Measurements from ENCODE around the gene CTU2.

CTU2 gene

GRCh38 chr16:88687254-88687576 lies 19.1 kb upstream of the CTU2 start:
- Histone ChIP-seq H3K9me2 (ENCODE audit: low read depth, low read length) (no peaks in the 10 kb centered on the region), H3K4me1 (ENCODE audit: insufficient read depth, low read length, severe bottlenecking) (peaks cover 19% of the 10 kb centered on the region), H3K36me3 (ENCODE audit: insufficient read depth, low read length) (no peaks in the 10 kb centered on the region), H3K9me3 (ENCODE audit: low read length) (no peaks in the 10 kb centered on the region), H3F3A (ENCODE audit: insufficient read depth, low read length) (0 out of 2 replicates have a peak, but pooled peaks cover 3% of the 10 kb centered on the region), H3K27ac (ENCODE audit: low read depth, low read length, poor library complexity, severe bottlenecking) (no peak overlapping the region), H4K20me1 (ENCODE audit: insufficient read depth, low read length) (no peaks in the 10 kb centered on the region), H3K79me2 (ENCODE audit: insufficient read depth, low read length) (no peaks in the 10 kb centered on the region), H3K4me2 (ENCODE audit: low read length) (no peak overlapping the region), H3K4me3 (ENCODE audit: low read depth, low read length, poor library complexity, severe bottlenecking) (no peak overlapping the region), H3K27me3 (ENCODE audit: insufficient read depth, low read length) (peaks cover 12% of the 10 kb centered on the region; the same call in 1 of the 2 replicates), H3K9ac (ENCODE audit: low read length) (no peak overlapping the region), H2AFZ (ENCODE audit: low read length) (no peak overlapping the region)
- TF ChIP-seq EZH2 (IDR thresholded peaks at IDR 0.05; ENCODE audit: borderline replicate concordance, low read length), result no peak
- TF ChIP-seq CTCF (IDR thresholded peaks at IDR 0.05; ENCODE audit: low read length), result no peak

- Histone ChIP-seq H3K36me3 (ENCODE audit: insufficient read depth, low read length) (no peaks in the 10 kb centered on the region), H3F3A (ENCODE audit: insufficient read depth, low read length) (no peaks in the 10 kb centered on the region), H3K9ac (ENCODE audit: low read length) (no peak overlapping the region), H2AFZ (ENCODE audit: low read length) (no peak overlapping the region), H3K4me3 (ENCODE audit: low read depth, low read length, poor library complexity, severe bottlenecking) (no peak overlapping the region), H4K20me1 (ENCODE audit: insufficient read depth, low read length) (no peaks in the 10 kb centered on the region), H3K79me2 (ENCODE audit: insufficient read depth, low read length) (no peaks in the 10 kb centered on the region), H3K27me3 (ENCODE audit: insufficient read depth, low read length) (peaks cover 12% of the 10 kb centered on the region; the same call in 1 of the 2 replicates), H3K9me3 (ENCODE audit: low read length) (no peaks in the 10 kb centered on the region), H3K4me2 (ENCODE audit: low read length) (no peak overlapping the region), H3K27ac (ENCODE audit: low read depth, low read length, poor library complexity, severe bottlenecking) (no peak overlapping the region), H3K9me2 (ENCODE audit: low read depth, low read length) (no peaks in the 10 kb centered on the region), H3K4me1 (ENCODE audit: insufficient read depth, low read length, severe bottlenecking) (peaks cover 16% of the 10 kb centered on the region)
- TF ChIP-seq CTCF (IDR thresholded peaks at IDR 0.05; ENCODE audit: low read length) (no peak), EZH2 (IDR thresholded peaks at IDR 0.05; ENCODE audit: borderline replicate concordance, low read length) (no peak)
Observed at GRCh38 chr16:88687676-88688012, 18.7 kb upstream of the CTU2 start.

- Histone ChIP-seq H3K4me1 (ENCODE audit: insufficient read depth, low read length, severe bottlenecking) (peaks cover 16% of the 10 kb centered on the region), H3K4me3 (ENCODE audit: low read depth, low read length, poor library complexity, severe bottlenecking) (no peak overlapping the region), H3K9me2 (ENCODE audit: low read depth, low read length) (no peaks in the 10 kb centered on the region), H4K20me1 (ENCODE audit: insufficient read depth, low read length) (no peaks in the 10 kb centered on the region), H3K27ac (ENCODE audit: low read depth, low read length, poor library complexity, severe bottlenecking) (no peak overlapping the region), H2AFZ (ENCODE audit: low read length) (no peak overlapping the region), H3F3A (ENCODE audit: insufficient read depth, low read length) (no peaks in the 10 kb centered on the region), H3K9ac (ENCODE audit: low read length) (no peak overlapping the region), H3K27me3 (ENCODE audit: insufficient read depth, low read length) (peaks cover 12% of the 10 kb centered on the region; the same call in 1 of the 2 replicates), H3K9me3 (ENCODE audit: low read length) (no peaks in the 10 kb centered on the region), H3K79me2 (ENCODE audit: insufficient read depth, low read length) (no peaks in the 10 kb centered on the region), H3K4me2 (ENCODE audit: low read length) (no peak overlapping the region), H3K36me3 (ENCODE audit: insufficient read depth, low read length) (no peaks in the 10 kb centered on the region)
- TF ChIP-seq CTCF (IDR thresholded peaks at IDR 0.05; ENCODE audit: low read length), result no peak
- TF ChIP-seq EZH2 (IDR thresholded peaks at IDR 0.05; ENCODE audit: borderline replicate concordance, low read length), result no peak
Observed at GRCh38 chr16:88688013-88688778, 18.1 kb upstream of the CTU2 start.
